DOHH2 (cell line): ENCODE results near the gene CANT1.

ENCODE experiments used
- H3F3A ChIP-seq: fragments of 200-600 bp; sonication (generic), shearing (Covaris generic); 2 replicates; pipeline ENCODE4 v1.6.0; 2016; ENCODE audit warnings: antibody characterized with exemption, mild to moderate bottlenecking; ENCODE audit not compliant: control insufficient read depth, insufficient read depth
- H3K27ac ChIP-seq: fragments of 200-600 bp; sonication (generic); 2 replicates; pipeline ENCODE4 v1.5.1; 2014; ENCODE audit warnings: low read depth, mild to moderate bottlenecking, low read length, moderate library complexity
- H3K27me3 ChIP-seq: fragments of 200-600 bp; sonication (generic); 2 replicates; pipeline ENCODE4 v1.6.1; 2014; ENCODE audit warnings: mild to moderate bottlenecking, low read length, mixed read lengths; ENCODE audit not compliant: control insufficient read depth
- H3K36me3 ChIP-seq: fragments of 200-600 bp; sonication (generic); 2 replicates; pipeline ENCODE4 v1.6.1; 2014; ENCODE audit warnings: mild to moderate bottlenecking, low read length, moderate library complexity, mixed read lengths; ENCODE audit not compliant: control insufficient read depth
- H3K4me1 ChIP-seq: fragments of 200-600 bp; sonication (generic); 2 replicates; pipeline ENCODE4 v1.6.1; 2014; ENCODE audit warnings: mild to moderate bottlenecking, low read length, mixed read lengths; ENCODE audit not compliant: control insufficient read depth
- H3K4me2 ChIP-seq: fragments of 200-600 bp; sonication (generic); 2 replicates; pipeline ENCODE4 v1.6.0; 2014; ENCODE audit warnings: mild to moderate bottlenecking, low read length, moderate library complexity
- H3K4me3 ChIP-seq: fragments of 200-600 bp; sonication (generic); 2 replicates; pipeline ENCODE4 v1.5.1; 2014; ENCODE audit warnings: mild to moderate bottlenecking, low read length, mixed read lengths
- H3K79me2 ChIP-seq: fragments of 200-600 bp; sonication (generic); 2 replicates; pipeline ENCODE4 v1.6.1; 2014; ENCODE audit warnings: mild to moderate bottlenecking, low read length, mixed read lengths; ENCODE audit not compliant: control insufficient read depth
- H3K9me2 ChIP-seq: fragments of 200-600 bp; sonication (generic); replicated peaks from 2 replicates; pipeline ENCODE4 v1.6.1; 2014; ENCODE audit warnings: mild to moderate bottlenecking, low read length, mixed read lengths; ENCODE audit not compliant: control insufficient read depth
- H3K9me3 ChIP-seq: fragments of 200-600 bp; sonication (generic); 2 replicates; pipeline ENCODE4 v1.6.1; 2014; ENCODE audit warnings: antibody characterized with exemption, low read length, mixed read lengths; ENCODE audit not compliant: control insufficient read depth, insufficient read depth
- H4K20me1 ChIP-seq: fragments of 200-600 bp; sonication (generic); 2 replicates; pipeline ENCODE4 v1.6.0; 2014; ENCODE audit warnings: low read depth, mild to moderate bottlenecking, antibody characterized with exemption, low read length, moderate library complexity; ENCODE audit not compliant: control insufficient read depth, insufficient read depth
- EZH2phosphoT487 ChIP-seq: fragments of 200-600 bp; sonication (generic); IDR thresholded peaks from 2 replicates; pipeline ENCODE4 v1.6.1; 2017; ENCODE audit warnings: borderline replicate concordance, mild to moderate bottlenecking, antibody characterized with exemption, low read length, moderate library complexity, mixed read lengths
- TF ChIP-seq, protein P1 (sequence below): fragments of 200-600 bp; sonication (generic); IDR thresholded peaks from one replicate; pipeline ENCODE4 v1.5.1; 2014; ENCODE audit warnings: antibody characterized with exemption, mild to moderate bottlenecking, low read depth, low read length; ENCODE audit not compliant: poor library complexity, severe bottlenecking

Gene CANT1

DNA sequence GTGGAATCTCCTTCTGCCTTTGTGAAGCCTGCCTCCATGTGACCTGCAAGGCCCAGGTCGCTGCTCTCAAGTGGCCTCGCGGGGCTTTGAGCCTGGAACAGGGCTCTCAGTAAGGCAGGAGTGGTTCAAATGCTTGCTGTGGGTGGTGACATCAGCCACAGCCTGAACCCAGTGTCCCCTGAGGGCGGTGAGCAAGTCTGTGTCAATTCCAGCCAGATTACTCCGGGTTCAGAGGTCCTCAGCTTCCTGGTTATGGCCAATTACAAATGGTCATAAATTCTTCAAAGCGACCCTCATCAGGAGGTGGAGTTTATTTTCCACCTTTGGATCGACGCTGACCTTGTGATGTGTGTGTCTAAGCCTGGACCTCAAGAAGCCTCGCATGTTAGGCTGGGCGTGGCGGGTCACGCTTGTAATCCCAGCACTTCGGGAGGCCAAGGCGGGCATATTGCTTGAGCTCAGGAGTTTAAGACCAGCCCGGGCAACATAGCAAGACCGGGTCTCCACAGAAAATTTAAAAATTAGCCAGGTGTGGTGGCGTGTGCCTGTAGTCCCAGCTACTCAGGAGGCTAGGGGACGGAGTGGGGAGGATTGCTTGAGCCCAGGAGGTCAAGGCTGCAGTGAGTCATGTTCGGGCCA is 47.1 kb downstream of the CANT1 start:
- H3F3A ChIP-seq, result no peaks in the 10 kb centered on the region
- TF ChIP-seq, protein P1, sequence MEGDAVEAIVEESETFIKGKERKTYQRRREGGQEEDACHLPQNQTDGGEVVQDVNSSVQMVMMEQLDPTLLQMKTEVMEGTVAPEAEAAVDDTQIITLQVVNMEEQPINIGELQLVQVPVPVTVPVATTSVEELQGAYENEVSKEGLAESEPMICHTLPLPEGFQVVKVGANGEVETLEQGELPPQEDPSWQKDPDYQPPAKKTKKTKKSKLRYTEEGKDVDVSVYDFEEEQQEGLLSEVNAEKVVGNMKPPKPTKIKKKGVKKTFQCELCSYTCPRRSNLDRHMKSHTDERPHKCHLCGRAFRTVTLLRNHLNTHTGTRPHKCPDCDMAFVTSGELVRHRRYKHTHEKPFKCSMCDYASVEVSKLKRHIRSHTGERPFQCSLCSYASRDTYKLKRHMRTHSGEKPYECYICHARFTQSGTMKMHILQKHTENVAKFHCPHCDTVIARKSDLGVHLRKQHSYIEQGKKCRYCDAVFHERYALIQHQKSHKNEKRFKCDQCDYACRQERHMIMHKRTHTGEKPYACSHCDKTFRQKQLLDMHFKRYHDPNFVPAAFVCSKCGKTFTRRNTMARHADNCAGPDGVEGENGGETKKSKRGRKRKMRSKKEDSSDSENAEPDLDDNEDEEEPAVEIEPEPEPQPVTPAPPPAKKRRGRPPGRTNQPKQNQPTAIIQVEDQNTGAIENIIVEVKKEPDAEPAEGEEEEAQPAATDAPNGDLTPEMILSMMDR, result no peak
- TF ChIP-seq EZH2phosphoT487, result no peak
- H3K4me2 ChIP-seq, result no peak overlapping the region
- H3K79me2 ChIP-seq, result no peaks in the 10 kb centered on the region
- H3K9me3 ChIP-seq, result no peaks in the 10 kb centered on the region
- H4K20me1 ChIP-seq, result 0 out of 2 replicates have a peak, but pooled peaks cover 4% of the 10 kb centered on the region
- H3K27ac ChIP-seq, result no peak overlapping the region
- no peaks in the 10 kb centered on the region for H3K27me3 ChIP-seq
- H3K4me3 ChIP-seq, result no peak overlapping the region
- H3K4me1 ChIP-seq, result peaks cover 29% of the 10 kb centered on the region
- H3K36me3 ChIP-seq, result no peaks in the 10 kb centered on the region
- no peaks in the 10 kb centered on the region for H3K9me2 ChIP-seq

DNA sequence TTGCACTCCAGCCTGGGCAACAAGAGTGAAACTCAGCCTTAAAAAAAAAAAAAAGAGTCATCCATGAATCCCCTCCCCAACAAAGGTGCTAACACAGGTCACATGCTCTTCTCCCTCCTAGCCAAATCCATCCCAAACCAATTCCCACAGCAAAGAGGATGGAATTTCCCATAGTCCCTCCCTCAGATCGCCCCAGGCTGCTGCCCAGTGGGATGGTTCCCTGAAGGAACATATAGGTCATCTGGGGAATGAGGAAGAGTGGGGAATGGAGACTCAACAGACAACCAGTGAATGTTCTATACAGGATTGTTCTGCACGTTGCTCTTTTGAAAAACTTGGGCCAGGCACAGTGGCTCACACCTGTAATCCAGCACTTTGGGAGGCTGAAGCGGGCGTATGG is 48.0 kb downstream of the CANT1 start:
- Histone ChIP-seq H3K4me2 (no peak overlapping the region), H3K36me3 (no peaks in the 10 kb centered on the region), H3K27me3 (no peaks in the 10 kb centered on the region), H4K20me1 (0 out of 2 replicates have a peak, but pooled peaks cover 4% of the 10 kb centered on the region), H3K4me3 (no peak overlapping the region), H3K9me3 (no peaks in the 10 kb centered on the region), H3K27ac (no peak overlapping the region), H3K9me2 (no peaks in the 10 kb centered on the region), H3K4me1 (peaks cover 27% of the 10 kb centered on the region), H3K79me2 (no peaks in the 10 kb centered on the region), H3F3A (no peaks in the 10 kb centered on the region)
- TF ChIP-seq, protein P1, result no peak
- TF ChIP-seq EZH2phosphoT487, result no peak

DNA sequence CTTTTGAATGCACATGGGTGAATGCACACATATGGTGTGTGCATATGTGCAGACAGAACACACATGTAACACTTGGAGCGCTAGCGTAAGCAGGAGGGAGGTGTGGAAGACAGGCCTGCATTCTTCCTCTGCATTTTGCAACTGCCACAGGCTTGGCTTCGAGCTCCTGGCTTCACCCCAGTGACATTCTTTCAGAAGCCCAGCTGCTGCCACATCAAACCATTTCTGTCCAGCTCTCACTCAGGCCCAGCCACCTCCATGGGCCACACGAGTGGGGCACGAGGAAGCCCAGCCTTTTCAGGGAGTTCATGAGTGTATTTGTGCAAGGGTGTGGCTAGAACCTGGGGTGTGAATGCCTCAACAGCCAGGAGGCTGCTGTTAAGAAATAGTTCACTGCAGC is 48.6 kb downstream of the CANT1 start:
- Histone ChIP-seq H3K4me1 (peaks cover 21% of the 10 kb centered on the region), H3F3A (no peaks in the 10 kb centered on the region), H3K27ac (no peak overlapping the region), H3K4me2 (no peak overlapping the region), H3K9me3 (no peaks in the 10 kb centered on the region), H3K27me3 (no peaks in the 10 kb centered on the region), H3K4me3 (no peak overlapping the region), H4K20me1 (0 out of 2 replicates have a peak, but pooled peaks cover 4% of the 10 kb centered on the region), H3K36me3 (no peaks in the 10 kb centered on the region), H3K9me2 (no peaks in the 10 kb centered on the region), H3K79me2 (no peaks in the 10 kb centered on the region)
- TF ChIP-seq, protein P1, result no peak
- no peak for TF ChIP-seq EZH2phosphoT487
